Duodenal mucosa (tissue), 2 donors: ENCODE measurements around the gene PRTN3.
"Not testable (repeated sequence)": the region's sequence is repeated elsewhere in the genome, so short reads cannot be mapped to it uniquely, and the experiment has no call there.

Source experiments
- H3K27ac ChIP-seq: one replicate; pipeline ENCODE4 v1.7.0; 2013; ENCODE audit warnings: low read depth, low read length
- H3K27me3 ChIP-seq, 2 donors: one replicate each; pipeline ENCODE4 v1.7.0; 2013; ENCODE audit warnings: low read length in 2 of 2, control low read depth in 1 of 2; ENCODE audit not compliant: insufficient read depth in 2 of 2, control insufficient read depth in 1 of 2
- H3K36me3 ChIP-seq, 2 donors: one replicate each; pipeline ENCODE4 v1.7.0; 2013; ENCODE audit warnings: low read length in 2 of 2, control low read depth in 1 of 2; ENCODE audit not compliant: insufficient read depth in 2 of 2, control insufficient read depth in 1 of 2
- H3K4me1 ChIP-seq, 2 donors: one replicate each; pipeline ENCODE4 v1.7.0; 2013; ENCODE audit warnings: low read length in 2 of 2, control low read depth in 1 of 2; ENCODE audit not compliant: insufficient read depth in 2 of 2, control insufficient read depth in 1 of 2
- H3K4me3 ChIP-seq, 2 donors: one replicate each; pipeline ENCODE4 v1.7.0; 2013; ENCODE audit warnings: low read length in 2 of 2, low read depth in 1 of 2
- H3K9ac ChIP-seq, 2 donors: one replicate each; pipeline ENCODE4 v1.7.0; 2013; ENCODE audit warnings: low read length in 2 of 2, low read depth in 1 of 2
- H3K9me3 ChIP-seq, 2 donors: one replicate each; pipeline ENCODE4 v1.7.0; 2013; ENCODE audit warnings: low read length in 2 of 2, control low read depth in 1 of 2; ENCODE audit not compliant: control insufficient read depth in 1 of 2

PRTN3 gene

GRCh38 chr19:884420-885211 lies 43.8 kb downstream of the PRTN3 start:
- Histone ChIP-seq H3K9ac (no peak overlapping the region), H3K27ac (no peak overlapping the region), H3K9me3 (no peaks in the 10 kb centered on the region), H3K4me3 (no peak overlapping the region), H3K4me1 (no peaks in the 10 kb centered on the region), H3K27me3 (no peaks in the 10 kb centered on the region), H3K36me3 (peaks cover 30 to 64% of the 10 kb centered on the region in 2 donors)

GRCh38 chr19:885536-886224 lies 44.9 kb downstream of the PRTN3 start:
- no peak overlapping the region for H3K9ac ChIP-seq
- no peak overlapping the region for H3K4me3 ChIP-seq
- H3K27ac ChIP-seq = no peak overlapping the region
- no peaks in the 10 kb centered on the region for H3K27me3 ChIP-seq
- H3K4me1 ChIP-seq = no peaks in the 10 kb centered on the region
- no peaks in the 10 kb centered on the region for H3K9me3 ChIP-seq
- H3K36me3 ChIP-seq = peaks cover 32 to 71% of the 10 kb centered on the region in 2 donors

GRCh38 chr19:887072-887471 lies 46.3 kb downstream of the PRTN3 start:
- Histone ChIP-seq H3K36me3 (peaks cover 20 to 60% of the 10 kb centered on the region in 2 donors), H3K4me3 (no peak overlapping the region), H3K27ac (no peak overlapping the region), H3K27me3 (no peaks in the 10 kb centered on the region), H3K4me1 (peaks cover 2 to 3% of the 10 kb centered on the region in 2 donors), H3K9ac (no peak overlapping the region), H3K9me3 (no peaks in the 10 kb centered on the region)

- no peak overlapping the region for H3K27ac ChIP-seq
- H3K4me1 ChIP-seq = peaks cover 4 to 5% of the 10 kb centered on the region in 2 donors
- H3K36me3 ChIP-seq = peaks cover 14 to 54% of the 10 kb centered on the region in 2 donors
- H3K4me3 ChIP-seq = no peak overlapping the region
- no peaks in the 10 kb centered on the region for H3K9me3 ChIP-seq
- H3K27me3 ChIP-seq = no peaks in the 10 kb centered on the region
- H3K9ac ChIP-seq = no peak overlapping the region
Observed at GRCh38 chr19:887599-887998, 46.8 kb downstream of the PRTN3 start.

- peaks cover 4 to 5% of the 10 kb centered on the region in 2 donors for H3K4me1 ChIP-seq
- H3K9ac ChIP-seq = no peak overlapping the region
- H3K9me3 ChIP-seq = no peaks in the 10 kb centered on the region
- peaks cover 12 to 51% of the 10 kb centered on the region in 2 donors for H3K36me3 ChIP-seq
- H3K4me3 ChIP-seq = no peak overlapping the region
- H3K27me3 ChIP-seq = no peaks in the 10 kb centered on the region
- H3K27ac ChIP-seq = no peak overlapping the region
Observed at GRCh38 chr19:888581-889385, 48.0 kb downstream of the PRTN3 start.

- H3K27me3 ChIP-seq = no peaks in the 10 kb centered on the region
- no peak overlapping the region for H3K27ac ChIP-seq
- no peak overlapping the region for H3K9ac ChIP-seq
- no peak overlapping the region for H3K4me3 ChIP-seq
- H3K4me1 ChIP-seq = peaks cover 4 to 5% of the 10 kb centered on the region in 2 donors
- H3K36me3 ChIP-seq = peaks cover 12 to 49% of the 10 kb centered on the region in 2 donors
- no peaks in the 10 kb centered on the region for H3K9me3 ChIP-seq
Observed at GRCh38 chr19:889662-890295, 49.0 kb downstream of the PRTN3 start.

GRCh38 chr19:890831-891230 lies 50.0 kb downstream of the PRTN3 start:
- Histone ChIP-seq H3K9ac (no peak overlapping the region), H3K36me3 (peaks cover 12 to 39% of the 10 kb centered on the region in 2 donors), H3K4me3 (no peak overlapping the region), H3K4me1 (peaks cover 4 to 5% of the 10 kb centered on the region in 2 donors), H3K9me3 (no peaks in the 10 kb centered on the region), H3K27me3 (no peaks in the 10 kb centered on the region), H3K27ac (no peak overlapping the region)

- peaks cover 8 to 31% of the 10 kb centered on the region in 2 donors for H3K36me3 ChIP-seq
- H3K4me1 ChIP-seq, H3K9me3 ChIP-seq, H3K27ac ChIP-seq, H3K27me3 ChIP-seq: not testable (repeated sequence)
- peak overlapping the region; percentile 83 to 84 for H3K4me3 ChIP-seq
- peak overlapping the region; percentile 57 to 92 for H3K9ac ChIP-seq
Observed at GRCh38 chr19:891421-892200, 50.8 kb downstream of the PRTN3 start.

- Histone ChIP-seq H3K27ac (peak overlapping the region; percentile 58), H3K27me3 (no peaks in the 10 kb centered on the region), H3K9me3 (no peaks in the 10 kb centered on the region), H3K4me1 (peaks cover 4 to 5% of the 10 kb centered on the region in 2 donors), H3K4me3 (peak overlapping the region; percentile 83 to 84), H3K36me3 (peaks cover 8 to 33% of the 10 kb centered on the region in 2 donors), H3K9ac (peak overlapping the region; percentile 57 to 92)
Observed at GRCh38 chr19:892243-892893, 51.6 kb downstream of the PRTN3 start.
